Parathyroid adenoma (tissue), 2 donors: Measurements from ENCODE around the gene IGF1R.
"Not testable (repeated sequence)": the region's sequence is repeated elsewhere in the genome, so short reads cannot be mapped to it uniquely, and the experiment has no call there.

Experiments
- H2AFZ ChIP-seq: fragments of 300-600 bp; sonication (generic); one replicate; pipeline ENCODE4 v1.7.0; 2017; ENCODE audit warnings: antibody characterized with exemption, mild to moderate bottlenecking
- H3K27ac ChIP-seq: fragments of 300-600 bp; sonication (generic); one replicate; pipeline ENCODE4 v1.7.0; 2017
- H3K27me3 ChIP-seq: fragments of 300-600 bp; sonication (generic); one replicate; pipeline ENCODE4 v1.7.0; 2017; ENCODE audit warnings: low read length; ENCODE audit not compliant: control insufficient read depth, insufficient read depth
- H3K36me3 ChIP-seq: fragments of 300-600 bp; sonication (generic); one replicate; pipeline ENCODE4 v1.7.0; 2017; ENCODE audit warnings: low read length; ENCODE audit not compliant: control insufficient read depth, insufficient read depth
- H3K4me1 ChIP-seq: fragments of 300-600 bp; sonication (generic); one replicate; pipeline ENCODE4 v1.7.0; 2017; ENCODE audit warnings: control low read depth
- H3K4me2 ChIP-seq: fragments of 300-600 bp; sonication (generic); one replicate; pipeline ENCODE4 v1.7.0; 2017; ENCODE audit warnings: low read length
- H3K4me3 ChIP-seq: fragments of 300-600 bp; sonication (generic); one replicate; pipeline ENCODE4 v1.7.0; 2017; ENCODE audit warnings: low read depth, low read length
- H3K79me2 ChIP-seq: fragments of 300-600 bp; sonication (generic); one replicate; pipeline ENCODE4 v1.7.0; 2017; ENCODE audit warnings: control low read depth
- H3K9ac ChIP-seq: fragments of 300-600 bp; sonication (generic); one replicate; pipeline ENCODE4 v1.7.0; 2017; ENCODE audit warnings: mild to moderate bottlenecking
- H3K9me3 ChIP-seq: fragments of 300-600 bp; sonication (generic); one replicate; pipeline ENCODE4 v1.7.0; 2017; ENCODE audit warnings: low read length; ENCODE audit not compliant: control insufficient read depth
- TF ChIP-seq, protein P1 (sequence below): fragments of 300-600 bp; sonication (generic); IDR thresholded peaks from one replicate; pipeline ENCODE4 v1.7.0; 2017; ENCODE audit warnings: antibody characterized with exemption, mild to moderate bottlenecking
- donor health status: primary hyperparathyroidism.

IGF1R gene

DNA sequence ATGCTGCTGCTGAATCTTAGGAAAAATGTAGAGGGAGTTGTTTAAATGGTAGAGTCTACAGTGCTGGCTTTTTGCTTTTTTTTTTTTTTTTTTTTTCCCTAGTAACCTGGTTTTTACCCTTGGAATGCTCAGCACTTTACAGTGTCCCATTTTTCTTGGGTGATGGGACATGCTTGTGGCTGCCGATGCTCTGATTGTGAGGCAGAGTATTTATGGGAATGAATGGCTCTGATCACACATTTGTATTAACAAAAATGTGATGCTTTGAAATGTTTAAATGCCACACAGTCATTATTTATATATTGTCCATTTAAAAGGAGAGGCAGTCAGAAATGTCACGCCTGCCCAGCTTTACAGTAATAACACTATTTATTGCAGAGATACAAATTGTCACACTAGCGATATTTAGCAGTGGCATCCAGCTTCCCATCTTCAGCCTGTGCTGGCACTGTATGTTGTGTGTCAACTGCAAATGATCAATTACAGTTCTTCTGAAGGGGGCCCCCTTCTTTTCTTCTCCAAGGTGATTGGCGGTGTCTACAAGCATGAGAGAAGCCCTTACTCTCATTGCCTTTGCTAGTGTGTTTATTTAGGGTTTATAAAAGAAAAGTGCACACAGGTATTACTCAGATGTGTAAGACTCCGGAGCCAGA, 30.9 kb upstream of the IGF1R start:
- Histone ChIP-seq H2AFZ (no peak overlapping the region), H3K4me3 (no peak overlapping the region), H3K9me3 (no peaks in the 10 kb centered on the region), H3K9ac (no peak overlapping the region), H3K27ac (no peak overlapping the region), H3K4me2 (no peak overlapping the region), H3K36me3 (no peaks in the 10 kb centered on the region), H3K79me2 (no peaks in the 10 kb centered on the region), H3K27me3 (no peaks in the 10 kb centered on the region), H3K4me1 (no peaks in the 10 kb centered on the region)
- TF ChIP-seq, protein P1, sequence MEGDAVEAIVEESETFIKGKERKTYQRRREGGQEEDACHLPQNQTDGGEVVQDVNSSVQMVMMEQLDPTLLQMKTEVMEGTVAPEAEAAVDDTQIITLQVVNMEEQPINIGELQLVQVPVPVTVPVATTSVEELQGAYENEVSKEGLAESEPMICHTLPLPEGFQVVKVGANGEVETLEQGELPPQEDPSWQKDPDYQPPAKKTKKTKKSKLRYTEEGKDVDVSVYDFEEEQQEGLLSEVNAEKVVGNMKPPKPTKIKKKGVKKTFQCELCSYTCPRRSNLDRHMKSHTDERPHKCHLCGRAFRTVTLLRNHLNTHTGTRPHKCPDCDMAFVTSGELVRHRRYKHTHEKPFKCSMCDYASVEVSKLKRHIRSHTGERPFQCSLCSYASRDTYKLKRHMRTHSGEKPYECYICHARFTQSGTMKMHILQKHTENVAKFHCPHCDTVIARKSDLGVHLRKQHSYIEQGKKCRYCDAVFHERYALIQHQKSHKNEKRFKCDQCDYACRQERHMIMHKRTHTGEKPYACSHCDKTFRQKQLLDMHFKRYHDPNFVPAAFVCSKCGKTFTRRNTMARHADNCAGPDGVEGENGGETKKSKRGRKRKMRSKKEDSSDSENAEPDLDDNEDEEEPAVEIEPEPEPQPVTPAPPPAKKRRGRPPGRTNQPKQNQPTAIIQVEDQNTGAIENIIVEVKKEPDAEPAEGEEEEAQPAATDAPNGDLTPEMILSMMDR = no peak

- not testable (repeated sequence) for H3K27me3 ChIP-seq, H3K9ac ChIP-seq, H3K27ac ChIP-seq, H3K4me2 ChIP-seq, H2AFZ ChIP-seq, H3K4me1 ChIP-seq, H3K4me3 ChIP-seq, H3K79me2 ChIP-seq, H3K9me3 ChIP-seq, H3K36me3 ChIP-seq
Observed at GRCh38 chr15:98618576-98618975, 29.8 kb upstream of the IGF1R start.

GRCh38 chr15:98620020-98620419, 28.3 kb upstream of the IGF1R start:
- no peaks in the 10 kb centered on the region for H3K36me3 ChIP-seq
- no peak overlapping the region for H3K27ac ChIP-seq
- no peak overlapping the region for H3K4me2 ChIP-seq
- H3K4me1 ChIP-seq = no peaks in the 10 kb centered on the region
- H3K4me3 ChIP-seq = no peak overlapping the region
- TF ChIP-seq, protein P1 = no peak
- no peak overlapping the region for H2AFZ ChIP-seq
- peaks cover 3% of the 10 kb centered on the region for H3K27me3 ChIP-seq
- no peaks in the 10 kb centered on the region for H3K9me3 ChIP-seq
- H3K9ac ChIP-seq = no peak overlapping the region
- no peaks in the 10 kb centered on the region for H3K79me2 ChIP-seq

DNA sequence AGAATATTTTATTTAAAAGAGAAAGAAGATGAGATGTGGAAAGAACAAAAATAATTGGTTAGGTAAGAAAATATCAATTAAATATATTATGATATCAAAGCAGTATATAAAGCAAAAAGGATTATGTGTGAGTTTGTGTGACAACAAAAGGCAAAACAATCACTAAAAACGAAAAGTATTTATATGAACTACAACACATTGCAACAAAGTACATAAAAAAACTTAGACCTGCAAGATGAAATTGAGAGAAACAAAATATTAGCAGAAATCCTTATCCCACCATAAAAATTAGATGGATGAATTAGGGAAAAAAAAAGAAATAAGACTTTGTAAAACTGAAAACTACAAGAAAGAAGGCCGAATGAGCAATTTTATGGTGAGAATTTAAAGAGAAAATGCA, 27.3 kb upstream of the IGF1R start:
- Histone ChIP-seq H3K4me3 (no peak overlapping the region), H3K27ac (no peak overlapping the region), H2AFZ (no peak overlapping the region), H3K79me2 (no peaks in the 10 kb centered on the region), H3K9ac (no peak overlapping the region), H3K36me3 (no peaks in the 10 kb centered on the region), H3K4me2 (no peak overlapping the region), H3K4me1 (no peaks in the 10 kb centered on the region), H3K27me3 (peaks cover 3% of the 10 kb centered on the region), H3K9me3 (no peaks in the 10 kb centered on the region)
- TF ChIP-seq, protein P1 = no peak

GRCh38 chr15:98625614-98626013, 22.7 kb upstream of the IGF1R start:
- no peaks in the 10 kb centered on the region for H3K36me3 ChIP-seq
- no peaks in the 10 kb centered on the region for H3K79me2 ChIP-seq
- no peak overlapping the region for H3K9ac ChIP-seq
- TF ChIP-seq, protein P1 = no peak
- H2AFZ ChIP-seq = no peak overlapping the region
- H3K27me3 ChIP-seq = peaks cover 3% of the 10 kb centered on the region
- no peaks in the 10 kb centered on the region for H3K4me1 ChIP-seq
- no peak overlapping the region for H3K4me2 ChIP-seq
- no peak overlapping the region for H3K27ac ChIP-seq
- H3K9me3 ChIP-seq = no peaks in the 10 kb centered on the region
- no peak overlapping the region for H3K4me3 ChIP-seq
